PC-3 (cell line): ENCODE measurements around the gene TMEM30B. TPM values are rescaled to one million over a fixed set of nuclear protein-coding genes. Genes with fewer than 3 reads are reported as not detected.

ENCODE experiments used
- ATAC-seq: fragments of 200-7000 bp; cut with Tn5 transposase; 2 replicates; pipeline ENCODE4 v1.9.1; 2020; ENCODE audit warnings: mild to moderate bottlenecking, moderate library complexity
- BruUV-seq: library from RNA; stranded (reverse); fragments of 400-500 nt; replicated peaks from 2 replicates; lab custom pipeline; 2021; lab: Mats Ljungman, UMichigan
- CTCF ChIA-PET: fragments of 300-600 bp; sonication (Branson Sonifier 250); formaldehyde crosslinking; loops from one replicate; lab custom pipeline; 2022; ENCODE audit warnings: antibody characterized with exemption; lab: Charles Lee
- POLR2A ChIA-PET: fragments of 300-600 bp; sonication (Branson Sonifier 250); formaldehyde crosslinking; loops from one replicate; lab custom pipeline; 2022; ENCODE audit warnings: antibody characterized with exemption; ENCODE audit not compliant: unreplicated experiment; lab: Charles Lee
- DNase-seq: peaks from one replicate; pipeline ENCODE4 v3.0.0-alpha.2; 2015
- H2AFZ ChIP-seq: fragments of 300-600 bp; sonication (generic); 2 replicates; pipeline ENCODE4 v1.6.0; 2016; ENCODE audit warnings: antibody characterized with exemption, low read length
- H3F3A ChIP-seq: fragments of 300-600 bp; sonication (generic); one replicate; pipeline ENCODE4 v1.6.0; 2017; ENCODE audit warnings: antibody characterized with exemption, low read length, control low read depth, mild to moderate bottlenecking; ENCODE audit not compliant: unreplicated experiment
- H3K27ac ChIP-seq: fragments of 300-600 bp; sonication (generic); 2 replicates; pipeline ENCODE4 v1.5.1; 2016; ENCODE audit warnings: mild to moderate bottlenecking, low read length
- H3K27me3 ChIP-seq: fragments of 300-600 bp; sonication (generic); 2 replicates; pipeline ENCODE4 v1.6.1; 2016; ENCODE audit warnings: low read length, mixed read lengths
- H3K36me3 ChIP-seq: fragments of 300-600 bp; sonication (generic); 2 replicates; pipeline ENCODE4 v1.6.1; 2016; ENCODE audit warnings: low read depth, mixed run types, low read length, mixed read lengths
- H3K4me1 ChIP-seq: fragments of 300-600 bp; sonication (generic); 2 replicates; pipeline ENCODE4 v1.5.1; 2016; ENCODE audit warnings: low read length; ENCODE audit not compliant: insufficient read depth
- H3K4me2 ChIP-seq: fragments of 300-600 bp; sonication (generic); 2 replicates; pipeline ENCODE4 v1.6.0; 2016; ENCODE audit warnings: low read length
- H3K4me3 ChIP-seq: fragments of 300-600 bp; sonication (generic); 2 replicates; pipeline ENCODE4 v1.5.1; 2016; ENCODE audit warnings: mild to moderate bottlenecking, low read length, mixed read lengths
- H3K79me2 ChIP-seq: fragments of 300-600 bp; sonication (generic); 2 replicates; pipeline ENCODE4 v1.6.1; 2017; ENCODE audit warnings: low read length, mixed read lengths
- H3K9ac ChIP-seq: fragments of 300-600 bp; sonication (generic); 2 replicates; pipeline ENCODE4 v1.6.0; 2016; ENCODE audit warnings: mild to moderate bottlenecking, low read length
- H3K9me2 ChIP-seq: fragments of 300-600 bp; sonication (generic); replicated peaks from 2 replicates; pipeline ENCODE4 v1.6.1; 2016; ENCODE audit warnings: mixed run types, low read length, mixed read lengths
- H3K9me3 ChIP-seq: fragments of 300-600 bp; sonication (generic); 2 replicates; pipeline ENCODE4 v1.6.1; 2016; ENCODE audit warnings: low read length, mixed read lengths
- H4K20me1 ChIP-seq: fragments of 300-600 bp; sonication (generic); 2 replicates; pipeline ENCODE4 v1.6.1; 2016; ENCODE audit warnings: low read length, mixed read lengths
- CTCF ChIP-seq: fragments of 300-600 bp; sonication (generic); conservative IDR thresholded peaks from 2 replicates; pipeline ENCODE4 v1.5.1; 2017; ENCODE audit warnings: antibody characterized with exemption, low read depth, mild to moderate bottlenecking, low read length
- EZH2 ChIP-seq: fragments of 300-600 bp; sonication (generic); IDR thresholded peaks from one replicate; pipeline ENCODE4 v1.6.1; 2017; ENCODE audit warnings: antibody characterized with exemption, mild to moderate bottlenecking, low read length; ENCODE audit not compliant: unreplicated experiment
- EZH2phosphoT487 ChIP-seq: fragments of 300-600 bp; sonication (generic); IDR thresholded peaks from 2 replicates; pipeline ENCODE4 v1.6.1; 2018; ENCODE audit warnings: mild to moderate bottlenecking, antibody characterized with exemption, low read length, borderline replicate concordance
- intact Hi-C: fragments of 100-400 bp; cut with micrococcal nuclease; formaldehyde crosslinking; loops from 2 replicates; pipeline ENCODE4 v1.9.0; 2023
- total RNA-seq: library from RNA; depleted of rRNA; stranded (reverse); fragments of >200 nt; gene quantifications from 2 replicates; pipeline ENCODE4 v1.2.3, GENCODE V29; 2014

The TMEM30B gene
- total RNA-seq, 1 experiment from 2014 or later, result 70.6 TPM

GRCh38 chr14:61287196-61287595 is 6.1 kb upstream of the TMEM30B start:
- DNase-seq, result peak; percentile 40
- no peaks in the 10 kb centered on the region for H3K9me2 ChIP-seq
- no peaks in the 10 kb centered on the region for H3K27me3 ChIP-seq
- no peak overlapping the region for H3K27ac ChIP-seq
- H3K4me1 ChIP-seq, result peaks cover 45% of the 10 kb centered on the region
- peaks cover 6% of the 10 kb centered on the region for H3F3A ChIP-seq
- no peaks in the 10 kb centered on the region for H3K79me2 ChIP-seq
- intact Hi-C loops, result loop anchor here (5.0 kb wide), 1 partner anchor 935 kb away; no protein-coding TSS in a partner anchor
- no peak overlapping the region for H3K4me2 ChIP-seq
- no peaks in the 10 kb centered on the region for H3K9me3 ChIP-seq
- no peak overlapping the region for H3K9ac ChIP-seq
- CTCF ChIA-PET, result interaction anchor here (0.5 to 1.1 kb wide), 6 partner anchors 18 to 510 kb away, joined by 3 to 9 read pairs (median 4); no protein-coding TSS in a partner anchor
- no peak for ATAC-seq
- H4K20me1 ChIP-seq, result no peaks in the 10 kb centered on the region
- H3K4me3 ChIP-seq, result no peak overlapping the region
- no TSS peak for BruUV-seq
- TF ChIP-seq CTCF, result no peak
- TF ChIP-seq EZH2, result no peak
- TF ChIP-seq EZH2phosphoT487, result no peak
- POLR2A ChIA-PET, result interaction anchor here (0.6 kb wide), 1 partner anchor 10 kb away, joined by 3 read pairs; no protein-coding TSS in a partner anchor
- H3K36me3 ChIP-seq, result no peaks in the 10 kb centered on the region
- H2AFZ ChIP-seq, result no peak overlapping the region

GRCh38 chr14:61285364-61285763 is 4.2 kb upstream of the TMEM30B start:
- Histone ChIP-seq H3K27me3 (no peaks in the 10 kb centered on the region), H3K79me2 (peaks cover 1% of the 10 kb centered on the region), H4K20me1 (no peaks in the 10 kb centered on the region), H3F3A (peaks cover 6% of the 10 kb centered on the region), H3K4me1 (peaks cover 53% of the 10 kb centered on the region), H2AFZ (no peak overlapping the region), H3K9me2 (no peaks in the 10 kb centered on the region), H3K9ac (peak overlapping the region; percentile 62), H3K4me2 (peak overlapping the region; percentile 70), H3K36me3 (no peaks in the 10 kb centered on the region), H3K9me3 (no peaks in the 10 kb centered on the region), H3K27ac (peak overlapping the region; percentile 88), H3K4me3 (peak overlapping the region; percentile 17; the same call in 1 of the 2 replicates)
- intact Hi-C loops, result loop anchor here (1.0 to 5.0 kb wide), 2 partner anchors 260 to 933 kb away; no protein-coding TSS in a partner anchor
- ChIA-PET CTCF (interaction anchor here (0.6 to 1.7 kb wide), 12 partner anchors 12 to 1098 kb away, joined by 3 to 25 read pairs (median 4); partner anchors contain the start of gene PRKCH), POLR2A (interaction anchor here (0.5 to 0.7 kb wide), 6 partner anchors 11 to 1224 kb away, joined by 3 to 7 read pairs (median 4); no protein-coding TSS in a partner anchor)
- no peak for TF ChIP-seq EZH2
- no peak for TF ChIP-seq EZH2phosphoT487
- no peak for TF ChIP-seq CTCF
- peak; percentile 49 for ATAC-seq
- no TSS peak for BruUV-seq
- peak; percentile 87 for DNase-seq

GRCh38 chr14:61284001-61284400 is 2.9 kb upstream of the TMEM30B start:
- Histone ChIP-seq H4K20me1 (peaks cover 13% of the 10 kb centered on the region; the same call in 1 of the 2 replicates), H3K79me2 (peaks cover 15% of the 10 kb centered on the region), H3K9me3 (no peaks in the 10 kb centered on the region), H3K9ac (no peak overlapping the region), H2AFZ (no peak overlapping the region), H3K36me3 (no peaks in the 10 kb centered on the region), H3K4me2 (0 out of 2 replicates have a peak overlapping the region, but pooled peaks have one; percentile 70), H3F3A (peaks cover 6% of the 10 kb centered on the region), H3K27ac (no peak overlapping the region), H3K4me1 (peaks cover 57% of the 10 kb centered on the region), H3K9me2 (no peaks in the 10 kb centered on the region), H3K4me3 (no peak overlapping the region), H3K27me3 (no peaks in the 10 kb centered on the region)
- ATAC-seq, result no peak
- POLR2A ChIA-PET, result no interaction called here
- no TSS peak for BruUV-seq
- intact Hi-C loops, result no loop called here
- no peak for TF ChIP-seq EZH2phosphoT487
- TF ChIP-seq CTCF, result no peak
- no peak for TF ChIP-seq EZH2
- CTCF ChIA-PET, result interaction anchor here (0.6 kb wide), 1 partner anchor 20 kb away, joined by 3 read pairs; no protein-coding TSS in a partner anchor
- DNase-seq, result no peak
